Measurements from ENCODE around the gene PRKAR1B.

Gene PRKAR1B

GRCh38 chr7:564176-564865 lies 162.8 kb downstream of the PRKAR1B start:
- no peak overlapping the region for H3K4me3 ChIP-seq (replicated peaks in 1 of 2; ENCODE audit: low read depth in 2 of 2, low read length in 2 of 2)
- no peak for DNase-seq (ENCODE audit: low read depth in 2 of 2)
- no peak for TF ChIP-seq CTCF (IDR thresholded peaks at IDR 0.05; ENCODE audit: low read depth, low read length)

- TF ChIP-seq CTCF (IDR thresholded peaks at IDR 0.05; ENCODE audit: low read depth, low read length), result no peak
- no peak overlapping the region for H3K4me3 ChIP-seq (replicated peaks in 1 of 2; ENCODE audit: low read depth in 2 of 2, low read length in 2 of 2)
- no peak for DNase-seq (ENCODE audit: low read depth in 2 of 2)
Measured at GRCh38 chr7:563629-564170, 163.4 kb downstream of the PRKAR1B start.

GRCh38 chr7:562789-563628 lies 164.1 kb downstream of the PRKAR1B start:
- no peak overlapping the region for H3K4me3 ChIP-seq (replicated peaks in 1 of 2; ENCODE audit: low read depth in 2 of 2, low read length in 2 of 2)
- DNase-seq (ENCODE audit: low read depth in 2 of 2), result no peak
- TF ChIP-seq CTCF (IDR thresholded peaks at IDR 0.05; ENCODE audit: low read depth, low read length), result no peak

- H3K4me3 ChIP-seq (replicated peaks in 1 of 2; ENCODE audit: low read depth in 2 of 2, low read length in 2 of 2), result no peak overlapping the region
- TF ChIP-seq CTCF (IDR thresholded peaks at IDR 0.05; ENCODE audit: low read depth, low read length), result no peak
- no peak for DNase-seq (ENCODE audit: low read depth in 2 of 2)
Measured at GRCh38 chr7:562374-562675, 164.8 kb downstream of the PRKAR1B start.

- H3K4me3 ChIP-seq (replicated peaks in 1 of 2; ENCODE audit: low read depth in 2 of 2, low read length in 2 of 2), result no peak overlapping the region
- TF ChIP-seq CTCF (IDR thresholded peaks at IDR 0.05; ENCODE audit: low read depth, low read length), result no peak
- DNase-seq (ENCODE audit: low read depth in 2 of 2), result no peak
Measured at GRCh38 chr7:561631-562373, 165.3 kb downstream of the PRKAR1B start.

- no peak for TF ChIP-seq CTCF (IDR thresholded peaks at IDR 0.05; ENCODE audit: low read depth, low read length)
- no peak for DNase-seq (ENCODE audit: low read depth in 2 of 2)
- no peak overlapping the region for H3K4me3 ChIP-seq (replicated peaks in 1 of 2; ENCODE audit: low read depth in 2 of 2, low read length in 2 of 2)
Measured at GRCh38 chr7:560966-561630, 166.0 kb downstream of the PRKAR1B start.
